ENCODE measurements around the gene LRRC7.

DNA sequence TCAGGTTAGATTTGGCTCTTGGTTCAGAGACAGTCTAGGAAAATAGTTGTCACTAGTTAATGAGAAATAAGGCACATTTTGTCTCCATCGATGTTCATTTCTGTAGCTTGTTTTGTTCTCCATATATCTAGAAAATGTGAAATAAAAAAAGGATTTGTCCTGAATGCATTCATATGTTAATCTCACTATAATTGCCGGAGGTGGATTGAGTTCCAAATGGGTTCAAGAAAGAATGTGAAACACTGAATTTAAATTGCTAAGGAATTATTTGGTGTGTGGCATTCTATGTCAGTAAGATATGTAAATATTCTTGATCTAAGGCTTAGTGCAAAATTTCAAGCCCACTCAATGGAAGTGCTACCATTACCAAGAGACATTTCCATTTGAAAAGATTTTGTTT is 176.7 kb downstream of the LRRC7 start:
- TF ChIP-seq, protein P1, sequence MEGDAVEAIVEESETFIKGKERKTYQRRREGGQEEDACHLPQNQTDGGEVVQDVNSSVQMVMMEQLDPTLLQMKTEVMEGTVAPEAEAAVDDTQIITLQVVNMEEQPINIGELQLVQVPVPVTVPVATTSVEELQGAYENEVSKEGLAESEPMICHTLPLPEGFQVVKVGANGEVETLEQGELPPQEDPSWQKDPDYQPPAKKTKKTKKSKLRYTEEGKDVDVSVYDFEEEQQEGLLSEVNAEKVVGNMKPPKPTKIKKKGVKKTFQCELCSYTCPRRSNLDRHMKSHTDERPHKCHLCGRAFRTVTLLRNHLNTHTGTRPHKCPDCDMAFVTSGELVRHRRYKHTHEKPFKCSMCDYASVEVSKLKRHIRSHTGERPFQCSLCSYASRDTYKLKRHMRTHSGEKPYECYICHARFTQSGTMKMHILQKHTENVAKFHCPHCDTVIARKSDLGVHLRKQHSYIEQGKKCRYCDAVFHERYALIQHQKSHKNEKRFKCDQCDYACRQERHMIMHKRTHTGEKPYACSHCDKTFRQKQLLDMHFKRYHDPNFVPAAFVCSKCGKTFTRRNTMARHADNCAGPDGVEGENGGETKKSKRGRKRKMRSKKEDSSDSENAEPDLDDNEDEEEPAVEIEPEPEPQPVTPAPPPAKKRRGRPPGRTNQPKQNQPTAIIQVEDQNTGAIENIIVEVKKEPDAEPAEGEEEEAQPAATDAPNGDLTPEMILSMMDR (IDR thresholded peaks at IDR 0.05; ENCODE audit: borderline replicate concordance, extremely low read depth, low read length, poor library complexity, severe bottlenecking): no peak
- no peak for TF ChIP-seq EZH2 (IDR thresholded peaks at IDR 0.05; ENCODE audit: borderline replicate concordance, low read depth, low read length, severe bottlenecking)

Measured in DND-41 (cell line).